Measurements from ENCODE around the gene KLHDC3. TPM values are rescaled to one million over a fixed set of nuclear protein-coding genes. Genes with fewer than 3 reads are reported as not detected.
A peak's percentile ranks its signal among the peaks of the same experiment; 100 is the strongest.

KLHDC3 gene
- total and polyA plus RNA-seq, 9 of the 15 experiments (the other 6 are each of a cell fraction or from before 2014, with no cell fraction given), result 4.5 to 171 (median 107) TPM

DNA sequence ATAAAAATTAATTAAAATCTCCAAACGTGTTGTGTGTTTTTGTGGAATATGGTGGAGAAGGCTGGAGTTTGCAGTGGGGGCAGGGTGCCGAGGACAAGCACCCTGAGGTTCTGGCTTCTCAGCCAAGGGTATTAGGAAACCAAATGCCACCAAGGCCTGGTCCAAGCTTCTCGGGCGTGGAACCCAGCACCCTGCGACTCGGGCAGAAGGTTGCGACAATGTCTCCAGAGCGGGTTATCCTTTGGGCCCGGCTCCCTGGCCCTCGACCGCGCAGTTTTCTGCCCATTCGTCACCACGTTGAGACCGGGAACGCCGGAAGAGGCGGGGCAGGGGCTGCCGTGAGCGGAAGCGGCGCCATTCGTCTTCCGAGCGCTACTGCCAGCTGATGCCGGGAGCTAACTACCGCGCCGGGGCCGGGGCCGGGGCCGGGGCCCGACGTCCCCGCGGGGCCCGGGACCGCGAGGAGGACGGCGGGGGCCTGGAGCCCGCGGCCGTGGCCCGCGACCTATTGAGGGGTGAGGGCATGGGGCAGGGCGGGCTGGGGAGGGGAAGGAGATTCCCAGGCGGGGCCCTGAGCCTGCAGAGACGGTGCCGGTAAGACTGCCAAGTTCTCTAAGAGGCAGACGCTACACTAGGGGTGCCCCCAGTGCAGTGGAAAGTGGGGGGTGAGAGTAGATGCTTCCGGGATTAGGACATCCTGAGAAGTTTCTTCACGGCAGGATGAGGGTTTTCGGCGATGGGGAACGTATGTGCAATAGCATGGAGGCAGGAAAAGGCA, 7.4 kb downstream of the KLHDC3 start, which contains the start of gene RRP36 (continued):
- peak; percentile 39; the same call in 1 of the 2 replicates for TF ChIP-seq HDAC8 (tag; IDR thresholded peaks at IDR 0.05)
- TF ChIP-seq CHD1 (IDR thresholded peaks at IDR 0.05; ENCODE audit: low read length), result peak; percentile 22
- TF ChIP-seq ZFX (CRISPR knock-in tag; IDR thresholded peaks at IDR 0.05), result peak; percentile 79
- peak; percentile 64; the same call in 1 of the 2 replicates for TF ChIP-seq RB1 (IDR thresholded peaks at IDR 0.05; ENCODE audit: low read depth)
- TF ChIP-seq, protein P1, sequence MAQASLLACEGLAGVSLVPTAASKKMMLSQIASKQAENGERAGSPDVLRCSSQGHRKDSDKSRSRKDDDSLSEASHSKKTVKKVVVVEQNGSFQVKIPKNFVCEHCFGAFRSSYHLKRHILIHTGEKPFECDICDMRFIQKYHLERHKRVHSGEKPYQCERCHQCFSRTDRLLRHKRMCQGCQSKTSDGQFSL (CRISPR knock-in tag; IDR thresholded peaks at IDR 0.05), result no peak
- TF ChIP-seq, protein P1 (tag; IDR thresholded peaks at IDR 0.05), result no peak; a peak in 1 of 4 replicates
- TF ChIP-seq CTBP1 (IDR thresholded peaks at IDR 0.05; ENCODE audit: borderline replicate concordance), result peak; percentile 66
- peak; percentile 87 for TF ChIP-seq POLR2A (conservative IDR thresholded peaks at IDR 0.05)
- TF ChIP-seq ESRRA (IDR thresholded peaks at IDR 0.05; ENCODE audit: borderline replicate concordance, low read depth), result peak; percentile 13; the same call in 1 of the 2 replicates
- TF ChIP-seq ETV6 (IDR thresholded peaks at IDR 0.05; ENCODE audit: borderline replicate concordance in 1 of 2, low read depth in 2 of 2, low read length in 1 of 2), result no peak
- TF ChIP-seq ETV6 (CRISPR knock-in tag; IDR thresholded peaks at IDR 0.05; ENCODE audit: borderline replicate concordance), result no peak
- TF ChIP-seq, protein P2, sequence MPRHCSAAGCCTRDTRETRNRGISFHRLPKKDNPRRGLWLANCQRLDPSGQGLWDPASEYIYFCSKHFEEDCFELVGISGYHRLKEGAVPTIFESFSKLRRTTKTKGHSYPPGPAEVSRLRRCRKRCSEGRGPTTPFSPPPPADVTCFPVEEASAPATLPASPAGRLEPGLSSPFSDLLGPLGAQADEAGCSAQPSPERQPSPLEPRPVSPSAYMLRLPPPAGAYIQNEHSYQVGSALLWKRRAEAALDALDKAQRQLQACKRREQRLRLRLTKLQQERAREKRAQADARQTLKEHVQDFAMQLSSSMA (CRISPR knock-in tag; IDR thresholded peaks at IDR 0.05), result peak; percentile 84
- TF ChIP-seq NELFE (IDR thresholded peaks at IDR 0.05; ENCODE audit: insufficient read depth, insufficient read length), result no peak
- no peak for TF ChIP-seq CBFA2T3 (IDR thresholded peaks at IDR 0.05)
- TF ChIP-seq, protein P3, sequence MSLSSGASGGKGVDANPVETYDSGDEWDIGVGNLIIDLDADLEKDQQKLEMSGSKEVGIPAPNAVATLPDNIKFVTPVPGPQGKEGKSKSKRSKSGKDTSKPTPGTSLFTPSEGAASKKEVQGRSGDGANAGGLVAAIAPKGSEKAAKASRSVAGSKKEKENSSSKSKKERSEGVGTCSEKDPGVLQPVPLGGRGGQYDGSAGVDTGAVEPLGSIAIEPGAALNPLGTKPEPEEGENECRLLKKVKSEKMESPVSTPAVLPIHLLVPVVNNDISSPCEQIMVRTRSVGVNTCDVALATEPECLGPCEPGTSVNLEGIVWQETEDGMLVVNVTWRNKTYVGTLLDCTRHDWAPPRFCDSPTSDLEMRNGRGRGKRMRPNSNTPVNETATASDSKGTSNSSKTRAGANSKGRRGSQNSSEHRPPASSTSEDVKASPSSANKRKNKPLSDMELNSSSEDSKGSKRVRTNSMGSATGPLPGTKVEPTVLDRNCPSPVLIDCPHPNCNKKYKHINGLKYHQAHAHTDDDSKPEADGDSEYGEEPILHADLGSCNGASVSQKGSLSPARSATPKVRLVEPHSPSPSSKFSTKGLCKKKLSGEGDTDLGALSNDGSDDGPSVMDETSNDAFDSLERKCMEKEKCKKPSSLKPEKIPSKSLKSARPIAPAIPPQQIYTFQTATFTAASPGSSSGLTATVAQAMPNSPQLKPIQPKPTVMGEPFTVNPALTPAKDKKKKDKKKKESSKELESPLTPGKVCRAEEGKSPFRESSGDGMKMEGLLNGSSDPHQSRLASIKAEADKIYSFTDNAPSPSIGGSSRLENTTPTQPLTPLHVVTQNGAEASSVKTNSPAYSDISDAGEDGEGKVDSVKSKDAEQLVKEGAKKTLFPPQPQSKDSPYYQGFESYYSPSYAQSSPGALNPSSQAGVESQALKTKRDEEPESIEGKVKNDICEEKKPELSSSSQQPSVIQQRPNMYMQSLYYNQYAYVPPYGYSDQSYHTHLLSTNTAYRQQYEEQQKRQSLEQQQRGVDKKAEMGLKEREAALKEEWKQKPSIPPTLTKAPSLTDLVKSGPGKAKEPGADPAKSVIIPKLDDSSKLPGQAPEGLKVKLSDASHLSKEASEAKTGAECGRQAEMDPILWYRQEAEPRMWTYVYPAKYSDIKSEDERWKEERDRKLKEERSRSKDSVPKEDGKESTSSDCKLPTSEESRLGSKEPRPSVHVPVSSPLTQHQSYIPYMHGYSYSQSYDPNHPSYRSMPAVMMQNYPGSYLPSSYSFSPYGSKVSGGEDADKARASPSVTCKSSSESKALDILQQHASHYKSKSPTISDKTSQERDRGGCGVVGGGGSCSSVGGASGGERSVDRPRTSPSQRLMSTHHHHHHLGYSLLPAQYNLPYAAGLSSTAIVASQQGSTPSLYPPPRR (CRISPR knock-in tag; IDR thresholded peaks at IDR 0.05; ENCODE audit: borderline replicate concordance), result no peak
- no peak for TF ChIP-seq JUN (IDR thresholded peaks at IDR 0.05; ENCODE audit: borderline replicate concordance, low read depth, low read length)
- TF ChIP-seq JUN (CRISPR knock-in tag; IDR thresholded peaks at IDR 0.05; ENCODE audit: borderline replicate concordance), result no peak
- TF ChIP-seq EZH2 (IDR thresholded peaks at IDR 0.05; ENCODE audit: borderline replicate concordance, low read depth, low read length), result no peak
- TF ChIP-seq BCOR (IDR thresholded peaks at IDR 0.05), result no peak
- TF ChIP-seq ESRRB (CRISPR knock-in tag; IDR thresholded peaks at IDR 0.05; ENCODE audit: borderline replicate concordance), result no peak
- TF ChIP-seq MCM5 (IDR thresholded peaks at IDR 0.05; ENCODE audit: low read depth), result no peak
